Measurements from ENCODE around the gene FARSB.
A peak's percentile ranks its signal among the peaks of the same experiment; 100 is the strongest.

Gene FARSB

GRCh38 chr2:222544661-222545060, 111.2 kb downstream of the FARSB start:
- H3K27me3 ChIP-seq = no peaks in the 10 kb centered on the region
- 0 out of 2 replicates have a peak, but pooled peaks cover 4% of the 10 kb centered on the region for H3K4me1 ChIP-seq
- no peak for TF ChIP-seq Cebpa-rat (IDR thresholded peaks at IDR 0.05)
- no peak overlapping the region for H3K4me2 ChIP-seq
- no peaks in the 10 kb centered on the region for H3K9me3 ChIP-seq
- no peak overlapping the region for H3K27ac ChIP-seq
- H3K4me3 ChIP-seq = no peak overlapping the region
- H4K20me1 ChIP-seq = no peaks in the 10 kb centered on the region
- no peak overlapping the region for H3K9ac ChIP-seq
- no peaks in the 10 kb centered on the region for H3K36me3 ChIP-seq

DNA sequence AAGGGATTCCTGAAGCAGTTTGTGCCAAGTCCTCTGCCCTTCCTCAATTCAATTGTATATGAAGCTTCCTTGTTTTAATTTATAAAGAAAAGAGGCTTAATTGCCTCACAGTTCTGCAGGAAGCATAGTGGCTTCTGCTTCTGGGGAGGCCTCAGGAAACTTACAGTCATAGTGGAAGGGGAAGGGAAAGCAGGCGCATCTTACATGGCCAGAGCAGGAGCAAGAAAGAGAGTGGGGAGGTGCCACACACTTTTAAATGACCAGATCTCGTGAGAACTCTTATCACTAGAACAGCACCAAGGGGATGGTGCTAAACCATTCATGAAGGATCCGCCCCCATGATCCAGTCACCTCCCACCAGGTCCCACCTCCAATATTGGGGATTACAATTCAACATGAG, 117.4 kb downstream of the FARSB start:
- H4K20me1 ChIP-seq = no peaks in the 10 kb centered on the region
- no peaks in the 10 kb centered on the region for H3K27me3 ChIP-seq
- no peak overlapping the region for H3K4me2 ChIP-seq
- H3K9me3 ChIP-seq = no peaks in the 10 kb centered on the region
- H3K4me3 ChIP-seq = no peak overlapping the region
- 0 out of 2 replicates have a peak, but pooled peaks cover 2% of the 10 kb centered on the region for H3K4me1 ChIP-seq
- H3K36me3 ChIP-seq = no peaks in the 10 kb centered on the region
- no peak for TF ChIP-seq Cebpa-rat (IDR thresholded peaks at IDR 0.05)
- H3K27ac ChIP-seq = no peak overlapping the region
- no peak overlapping the region for H3K9ac ChIP-seq

DNA sequence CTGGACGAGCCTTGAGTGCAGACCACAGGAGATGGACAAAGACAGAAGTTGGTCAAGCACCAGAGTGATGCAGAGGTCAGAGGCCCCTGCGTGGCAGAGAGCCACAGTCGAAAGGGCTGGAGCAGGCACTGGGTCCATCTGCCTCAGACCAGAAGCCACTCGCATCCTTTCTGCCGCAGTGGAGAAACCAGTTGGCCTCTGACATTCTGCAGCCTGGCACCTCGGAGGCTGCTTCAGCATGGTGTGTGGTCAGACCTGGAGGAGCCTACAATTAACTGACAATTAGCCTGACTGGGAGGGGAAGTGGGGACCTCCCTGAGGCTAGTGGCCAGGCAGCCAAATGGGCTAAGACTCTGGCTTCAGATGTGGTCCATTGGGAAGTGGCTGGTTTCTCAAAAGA, 120.4 kb downstream of the FARSB start:
- H3K27ac ChIP-seq = no peak overlapping the region

DNA sequence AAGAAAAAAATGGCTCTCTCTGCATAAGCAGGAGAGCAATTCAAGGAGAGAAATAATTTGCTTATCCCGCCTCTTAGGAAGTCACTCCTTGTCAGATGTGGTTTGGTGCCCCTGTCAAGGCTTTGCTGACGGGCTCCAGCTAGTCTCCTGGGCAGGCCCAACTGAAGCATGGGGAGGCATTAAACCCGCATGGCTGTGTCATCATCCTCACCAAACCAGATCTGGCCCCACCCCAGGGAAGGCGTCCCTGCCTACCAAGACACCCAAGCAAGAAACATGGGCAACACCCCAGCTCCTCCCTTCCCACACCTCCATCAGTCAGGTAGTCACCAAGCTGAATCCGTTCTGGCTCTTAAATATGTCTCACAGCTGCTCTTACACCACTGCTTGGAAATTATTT, 123.6 kb downstream of the FARSB start:
- H3K27me3 ChIP-seq = no peaks in the 10 kb centered on the region
- H3K4me1 ChIP-seq = peaks cover 16% of the 10 kb centered on the region
- no peak for TF ChIP-seq Cebpa-rat (IDR thresholded peaks at IDR 0.05)
- no peaks in the 10 kb centered on the region for H4K20me1 ChIP-seq
- H3K36me3 ChIP-seq = no peaks in the 10 kb centered on the region
- peaks cover 17% of the 10 kb centered on the region for H3K9me3 ChIP-seq
- H3K9ac ChIP-seq = no peak overlapping the region
- no peak overlapping the region for H3K4me3 ChIP-seq
- no peak overlapping the region for H3K27ac ChIP-seq
- peak overlapping the region; percentile 37 for H3K4me2 ChIP-seq

More for the DNA sequence above, 120.4 kb downstream of the FARSB start:
- no peaks in the 10 kb centered on the region for H4K20me1 ChIP-seq
- H3K4me3 ChIP-seq = no peak overlapping the region
- no peaks in the 10 kb centered on the region for H3K27me3 ChIP-seq
- no peak overlapping the region for H3K9ac ChIP-seq
- no peaks in the 10 kb centered on the region for H3K36me3 ChIP-seq
- no peak overlapping the region for H3K4me2 ChIP-seq
- peaks cover 4% of the 10 kb centered on the region for H3K9me3 ChIP-seq
- H3K4me1 ChIP-seq = peaks cover 9% of the 10 kb centered on the region
- TF ChIP-seq Cebpa-rat (IDR thresholded peaks at IDR 0.05) = no peak

GRCh38 chr2:222526480-222527277, 129.2 kb downstream of the FARSB start:
- no peak overlapping the region for H3K9ac ChIP-seq
- no peaks in the 10 kb centered on the region for H3K27me3 ChIP-seq
- peaks cover 17% of the 10 kb centered on the region for H3K9me3 ChIP-seq
- no peaks in the 10 kb centered on the region for H4K20me1 ChIP-seq
- H3K4me1 ChIP-seq = peaks cover 9% of the 10 kb centered on the region
- TF ChIP-seq Cebpa-rat (IDR thresholded peaks at IDR 0.05) = no peak
- H3K4me3 ChIP-seq = no peak overlapping the region
- no peak overlapping the region for H3K4me2 ChIP-seq
- H3K27ac ChIP-seq = no peak overlapping the region
- no peaks in the 10 kb centered on the region for H3K36me3 ChIP-seq

DNA sequence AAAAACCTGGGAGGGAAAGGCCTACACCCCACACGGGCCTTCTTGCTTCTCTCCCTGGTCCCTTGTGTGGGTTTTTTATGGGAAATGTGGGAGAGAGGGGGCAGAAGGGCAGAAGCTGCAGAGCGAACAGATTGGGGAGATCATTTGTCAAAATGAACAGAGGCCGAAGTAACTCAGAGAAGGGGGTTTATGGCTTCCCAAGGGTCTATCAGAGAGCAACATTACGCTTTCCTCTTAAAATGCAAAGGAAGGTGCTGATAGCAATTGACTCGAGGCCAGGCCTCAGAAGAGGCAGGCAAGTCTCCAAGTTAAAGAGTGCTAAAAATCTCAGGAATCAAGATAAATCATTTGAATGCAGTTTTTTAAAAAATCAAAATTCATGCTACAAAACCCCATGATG, 130.1 kb downstream of the FARSB start:
- no peaks in the 10 kb centered on the region for H4K20me1 ChIP-seq
- peaks cover 9% of the 10 kb centered on the region for H3K4me1 ChIP-seq
- H3K4me3 ChIP-seq = no peak overlapping the region
- H3K36me3 ChIP-seq = no peaks in the 10 kb centered on the region
- no peak for TF ChIP-seq Cebpa-rat (IDR thresholded peaks at IDR 0.05)
- no peak overlapping the region for H3K27ac ChIP-seq
- no peak overlapping the region for H3K9ac ChIP-seq
- peaks cover 17% of the 10 kb centered on the region for H3K9me3 ChIP-seq
- no peaks in the 10 kb centered on the region for H3K27me3 ChIP-seq
- H3K4me2 ChIP-seq = no peak overlapping the region

- no peak overlapping the region for H3K4me2 ChIP-seq
- H3K27me3 ChIP-seq = no peaks in the 10 kb centered on the region
- no peak overlapping the region for H3K9ac ChIP-seq
- H4K20me1 ChIP-seq = no peaks in the 10 kb centered on the region
- H3K27ac ChIP-seq = no peak overlapping the region
- no peaks in the 10 kb centered on the region for H3K36me3 ChIP-seq
- H3K9me3 ChIP-seq = no peaks in the 10 kb centered on the region
- no peak overlapping the region for H3K4me3 ChIP-seq
- peaks cover 9% of the 10 kb centered on the region for H3K4me1 ChIP-seq
- TF ChIP-seq Cebpa-rat (IDR thresholded peaks at IDR 0.05) = no peak
These were observed 131.9 kb downstream of the FARSB start for GRCh38 chr2:222523783-222524544.

GRCh38 chr2:222522082-222522481, 133.8 kb downstream of the FARSB start:
- Histone ChIP-seq H3K36me3 (no peaks in the 10 kb centered on the region), H3K4me3 (no peak overlapping the region), H3K27ac (no peak overlapping the region), H3K9me3 (no peaks in the 10 kb centered on the region), H3K27me3 (no peaks in the 10 kb centered on the region), H3K9ac (no peak overlapping the region), H3K4me2 (no peak overlapping the region), H3K4me1 (peaks cover under 1% of the 10 kb centered on the region; the same call in 1 of the 2 replicates), H4K20me1 (no peaks in the 10 kb centered on the region)
- TF ChIP-seq Cebpa-rat (IDR thresholded peaks at IDR 0.05) = no peak

DNA sequence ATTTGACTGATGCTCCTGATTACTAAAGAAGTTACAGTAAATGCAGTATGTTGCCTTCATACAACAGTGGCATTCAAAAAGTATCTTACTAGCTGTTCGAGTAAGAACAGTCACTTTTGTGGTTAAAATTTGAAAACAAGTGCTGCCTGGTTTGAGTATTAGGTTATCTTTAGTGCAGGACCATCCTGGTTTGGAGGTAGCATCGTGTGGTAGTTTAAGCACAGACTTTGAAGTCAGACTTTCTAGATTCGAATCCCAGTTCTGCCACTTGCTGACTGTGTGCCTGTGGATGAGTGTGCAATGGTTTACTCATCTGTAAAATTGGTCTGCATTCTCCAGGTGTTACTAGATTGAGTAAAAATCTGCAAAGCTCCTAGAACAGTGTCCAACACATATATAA, 134.8 kb downstream of the FARSB start:
- Histone ChIP-seq H3K4me3 (no peak overlapping the region), H3K4me1 (no peaks in the 10 kb centered on the region), H3K27ac (no peak overlapping the region), H4K20me1 (no peaks in the 10 kb centered on the region), H3K27me3 (no peaks in the 10 kb centered on the region), H3K36me3 (no peaks in the 10 kb centered on the region), H3K9me3 (no peaks in the 10 kb centered on the region), H3K9ac (no peak overlapping the region), H3K4me2 (no peak overlapping the region)
- TF ChIP-seq Cebpa-rat (IDR thresholded peaks at IDR 0.05) = no peak
